SH-SY5Y (cell line): ENCODE results near the gene BUD13.

Source experiments
- GATA2 ChIP-seq: IDR thresholded peaks from 2 replicates; pipeline ENCODE4 v1.6.1; 2011; ENCODE audit warnings: mild to moderate bottlenecking, low read depth, low read length
- GATA3 ChIP-seq: IDR thresholded peaks from 2 replicates; pipeline ENCODE4 v1.6.1; 2011; ENCODE audit warnings: low read depth, mild to moderate bottlenecking, low read length, moderate library complexity

BUD13 gene

GRCh38 chr11:116798368-116798767 lies 25.6 kb upstream of the BUD13 start:
- TF ChIP-seq GATA3 (no peak), GATA2 (no peak)

DNA sequence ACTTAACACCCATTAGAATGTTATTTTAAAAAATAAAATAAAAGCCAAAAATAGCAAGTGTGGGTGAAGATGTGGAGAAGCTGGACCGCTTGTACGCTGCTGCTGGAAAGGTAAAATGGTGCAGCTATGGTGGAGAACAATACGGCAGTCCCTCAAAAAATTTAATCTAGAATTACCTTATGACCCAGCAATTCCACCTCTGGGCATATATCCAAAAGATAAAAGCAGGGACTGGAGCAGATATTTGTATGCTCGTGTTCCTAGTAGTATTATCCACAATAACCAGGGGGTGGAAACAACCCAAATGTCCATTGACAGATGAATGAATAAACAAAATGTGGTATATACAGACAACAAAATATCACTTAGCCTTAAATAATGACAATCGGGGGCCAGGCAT lies 25.0 kb upstream of the BUD13 start:
- TF ChIP-seq GATA2 (no peak), GATA3 (no peak)

DNA sequence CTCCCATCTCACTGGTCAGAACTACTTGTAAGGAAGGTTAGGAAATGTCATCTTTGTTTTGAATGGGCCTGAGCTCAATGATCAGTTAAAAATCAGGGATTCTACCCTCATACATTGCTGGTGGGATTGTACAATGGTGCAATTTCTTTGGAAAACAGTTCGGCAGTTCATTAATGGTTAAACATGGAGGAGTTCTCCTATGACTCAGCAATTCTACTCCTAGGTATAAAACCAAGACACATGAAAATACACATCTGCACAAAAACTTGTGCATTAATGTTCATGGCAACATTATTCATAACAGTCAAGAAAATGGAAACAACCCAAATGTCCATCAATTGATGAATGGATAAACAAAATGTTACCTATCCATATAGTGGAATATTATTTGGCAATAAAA lies 23.8 kb upstream of the BUD13 start:
- TF ChIP-seq GATA2 (no peak), GATA3 (no peak)

GRCh38 chr11:116794851-116795250 lies 22.1 kb upstream of the BUD13 start:
- TF ChIP-seq GATA2 (no peak), GATA3 (no peak)

GRCh38 chr11:116793772-116794097 lies 20.9 kb upstream of the BUD13 start:
- TF ChIP-seq GATA2 (no peak), GATA3 (no peak)

- TF ChIP-seq GATA2 = no peak
- TF ChIP-seq GATA3 = no peak
These were observed 20.3 kb upstream of the BUD13 start for GRCh38 chr11:116792869-116793771.

GRCh38 chr11:116792144-116792868 lies 19.5 kb upstream of the BUD13 start:
- TF ChIP-seq GATA2 (no peak), GATA3 (no peak)

- TF ChIP-seq GATA3 (no peak), GATA2 (no peak)
These were observed 19.0 kb upstream of the BUD13 start, which contains the start of gene APOA5 for GRCh38 chr11:116791813-116792143. APOA5 (minus strand) TSS chr11:116791879; CDS start chr11:116791860, 19 bp downstream.

DNA sequence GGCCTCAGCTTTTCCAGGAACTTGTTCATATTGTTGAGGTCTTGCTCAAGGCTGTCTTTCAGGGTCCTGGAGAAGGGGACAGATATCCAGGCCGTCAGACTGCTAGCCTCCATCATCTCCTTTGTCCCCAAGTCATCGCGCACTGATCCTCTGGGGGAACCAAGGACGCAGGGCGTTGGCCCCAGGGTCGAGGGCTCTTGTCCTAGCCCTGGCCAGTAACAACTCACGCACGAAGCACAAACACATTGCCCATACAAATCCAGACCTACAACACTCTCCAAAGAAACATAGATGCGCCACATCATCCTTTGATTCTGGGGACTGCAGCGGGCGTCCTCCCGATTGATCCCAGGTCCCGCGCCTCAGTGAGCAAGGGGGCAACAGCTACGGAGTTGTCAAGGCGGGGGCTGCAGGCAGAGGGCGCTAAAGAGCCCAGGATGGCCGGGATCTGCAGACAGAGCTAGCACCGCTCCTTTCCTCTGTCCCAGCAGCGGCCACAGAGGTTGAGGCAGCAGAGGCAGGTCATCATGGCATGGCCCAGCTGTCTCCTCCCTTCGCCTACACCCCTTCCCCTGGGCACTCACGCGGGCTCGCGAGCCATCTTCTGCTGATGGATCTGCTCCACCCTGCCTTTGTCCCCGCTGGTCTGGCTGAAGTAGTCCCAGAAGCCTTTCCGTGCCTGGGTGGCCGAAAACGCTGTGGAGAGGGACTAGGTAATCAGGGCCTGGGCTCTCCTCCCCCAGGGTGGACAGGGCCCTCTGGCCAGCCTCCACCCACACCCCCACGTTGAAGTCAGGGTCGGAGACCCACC lies 18.4 kb upstream of the BUD13 start:
- TF ChIP-seq GATA2 = no peak

- TF ChIP-seq GATA2 (no peak), GATA3 (no peak)
These were observed 17.6 kb upstream of the BUD13 start for GRCh38 chr11:116790167-116791001.

DNA sequence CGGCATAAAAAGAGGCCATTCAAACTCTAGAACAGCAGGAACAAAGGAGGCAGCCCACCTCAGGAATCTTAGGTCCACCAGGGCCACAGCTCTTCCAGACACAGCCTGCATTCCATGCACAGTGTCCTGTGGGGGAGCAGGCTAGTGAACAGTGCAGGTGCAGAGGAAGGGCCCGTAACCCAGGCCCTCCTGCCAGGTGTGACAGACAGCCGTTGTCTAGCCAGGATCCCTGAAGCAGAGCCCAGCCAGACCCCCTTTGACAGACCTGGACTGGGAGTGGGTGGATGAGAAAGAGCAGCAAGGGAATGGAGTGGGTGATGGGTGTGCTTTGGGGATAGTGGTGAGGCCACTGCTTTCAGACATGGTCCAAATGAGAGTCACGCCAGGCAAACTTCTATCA lies 16.2 kb upstream of the BUD13 start:
- TF ChIP-seq GATA2 (no peak), GATA3 (no peak)

GRCh38 chr11:116788534-116788933 lies 15.7 kb upstream of the BUD13 start:
- no peak for TF ChIP-seq GATA3

- TF ChIP-seq GATA2 (no peak), GATA3 (no peak)
These were observed 15.1 kb upstream of the BUD13 start, which contains the start of gene ZPR1 for GRCh38 chr11:116787786-116788486. ZPR1 (minus strand) TSS chr11:116788023; CDS start chr11:116787990, 33 bp downstream.
